ENCODE results near the gene ELFN2. TPM values are rescaled to one million over a fixed set of nuclear protein-coding genes. Genes with fewer than 3 reads are reported as not detected.

The ELFN2 gene
- total and polyA plus RNA-seq, 2 of the 13 experiments (the other 11 are each of a cell fraction or from before 2014, with no cell fraction given), result 0.01 TPM; not detected in 1

GRCh38 chr22:37454857-37455686 is 27.8 kb upstream of the ELFN2 start (continued):
- TF ChIP-seq DMAP1 (CRISPR knock-in tag; IDR thresholded peaks at IDR 0.05) (0 out of 2 replicates have a peak, but pooled peaks have one; percentile 32), GPN1 (CRISPR knock-in tag; IDR thresholded peaks at IDR 0.05; ENCODE audit: borderline replicate concordance) (no peak), ZFP41 (CRISPR knock-in tag; IDR thresholded peaks at IDR 0.05; ENCODE audit: borderline replicate concordance) (no peak), MYC (CRISPR knock-in tag; IDR thresholded peaks at IDR 0.05; ENCODE audit: borderline replicate concordance) (peak; percentile 80), ZNF354B (CRISPR knock-in tag; IDR thresholded peaks at IDR 0.05) (no peak), SYNCRIP (IDR thresholded peaks at IDR 0.05; ENCODE audit: insufficient read depth, low read depth, low read length) (no peak), SAP130 (CRISPR knock-in tag; IDR thresholded peaks at IDR 0.05; ENCODE audit: low read depth) (peak; percentile 95), ZFX (CRISPR knock-in tag; IDR thresholded peaks at IDR 0.05; ENCODE audit: low read depth) (0 out of 2 replicates have a peak, but pooled peaks have one; percentile 22), STAT6 (CRISPR knock-in tag; IDR thresholded peaks at IDR 0.05; ENCODE audit: borderline replicate concordance) (no peak), ZGPAT (CRISPR knock-in tag; IDR thresholded peaks at IDR 0.05) (peak; percentile 72; the same call in 1 of the 2 replicates), CENPT (CRISPR knock-in tag; IDR thresholded peaks at IDR 0.05; ENCODE audit: low read depth) (no peak), ZNF207 (IDR thresholded peaks at IDR 0.05; ENCODE audit: borderline replicate concordance) (no peak), ZBTB49 (CRISPR knock-in tag; IDR thresholded peaks at IDR 0.05; ENCODE audit: borderline replicate concordance) (no peak), FOXC1 (CRISPR knock-in tag; IDR thresholded peaks at IDR 0.05; ENCODE audit: borderline replicate concordance) (no peak), HOXA7 (CRISPR knock-in tag; IDR thresholded peaks at IDR 0.05) (no peak), KDM2A (CRISPR knock-in tag; IDR thresholded peaks at IDR 0.05; ENCODE audit: borderline replicate concordance, low read depth) (peak; percentile 84), MYPOP (CRISPR knock-in tag; IDR thresholded peaks at IDR 0.05) (no peak), DBP (CRISPR knock-in tag; IDR thresholded peaks at IDR 0.05; ENCODE audit: not compliant biosample characterization) (no peak), ELF1 (CRISPR knock-in tag; IDR thresholded peaks at IDR 0.05) (no peak), ZNF773 (CRISPR knock-in tag; IDR thresholded peaks at IDR 0.05; ENCODE audit: borderline replicate concordance) (no peak), KDM5B (CRISPR knock-in tag; IDR thresholded peaks at IDR 0.05; ENCODE audit: borderline replicate concordance) (no peak; the same call in 1 of the 2 replicates)

All from HepG2 (cell line).